Gastroesophageal sphincter (tissue), 4 donors: ENCODE data around the gene TMEM117. TPM values are rescaled to one million over a fixed set of nuclear protein-coding genes. Genes with fewer than 3 reads are reported as not detected.
"Not testable (repeated sequence)": the region's sequence is repeated elsewhere in the genome, so short reads cannot be mapped to it uniquely, and the experiment has no call there.

Experiments
- ATAC-seq: fragments of 150-250 bp; one replicate; pipeline ENCODE4 v1.9.1; 2016; ENCODE audit warnings: mild to moderate bottlenecking, moderate library complexity
- H3K27ac ChIP-seq, 4 donors: fragments of 200-600 bp; sonication (generic) in 3 of 4; 1 replicate in 3 of 4; 2 replicates in 1 of 4; pipeline ENCODE4 v1.5.1; 2016 to 2019
- H3K27me3 ChIP-seq: fragments of 200-600 bp; sonication (generic); one replicate; pipeline ENCODE4 v1.5.1; 2019
- H3K36me3 ChIP-seq, 2 donors: fragments of 200-600 bp; sonication (generic); one replicate each; pipeline ENCODE4 v1.5.1; 2019; ENCODE audit warnings: control low read depth in 1 of 2
- H3K4me1 ChIP-seq, 3 donors: fragments of 200-600 bp; sonication (generic); 1 replicate in 2 of 3; 2 replicates in 1 of 3; pipeline ENCODE4 v1.5.1; 2016 to 2019; ENCODE audit warnings: control low read depth in 2 of 3
- H3K4me3 ChIP-seq, 2 donors: fragments of 200-600 bp; sonication (generic); one replicate each; pipeline ENCODE4 v1.5.1; 2019; ENCODE audit warnings: mild to moderate bottlenecking in 1 of 2, moderate library complexity in 1 of 2
- H3K9me3 ChIP-seq, 3 donors: fragments of 200-600 bp; sonication (generic); one replicate each; pipeline ENCODE4 v1.5.1; 2017 to 2019; ENCODE audit warnings: control low read depth in 2 of 3
- CTCF ChIP-seq, 4 experiments: fragments of 200-600 bp in 2 of 4; fragments of 450-650 bp in 2 of 4; sonication (generic) in 1 of 4; IDR thresholded peaks; one replicate each; pipeline ENCODE4 v1.5.1; 2017 to 2019; ENCODE audit warnings: antibody characterized with exemption in 4 of 4, mild to moderate bottlenecking in 2 of 4, moderate library complexity in 2 of 4
- EP300 ChIP-seq: sonication (generic); formaldehyde crosslinking; IDR thresholded peaks from one replicate; pipeline ENCODE4 v1.6.1; 2017; ENCODE audit warnings: antibody characterized with exemption, mild to moderate bottlenecking
- POLR2A ChIP-seq, 2 donors: fragments of 450-650 bp; IDR thresholded peaks; one replicate each; pipeline ENCODE4 v1.6.1; 2017; ENCODE audit warnings: antibody characterized with exemption in 2 of 2, mild to moderate bottlenecking in 2 of 2, moderate library complexity in 1 of 2
- POLR2AphosphoS5 ChIP-seq: sonication (generic); formaldehyde crosslinking; IDR thresholded peaks from one replicate; pipeline ENCODE4 v1.6.1; 2017; ENCODE audit warnings: antibody characterized with exemption
- WGBS, 2 donors: methylation state at CpG; one replicate each; pipeline ENCODE4 v1.1.5; 2018; ENCODE audit warnings: low coverage in 1 of 2; 5-methylcytosine and 5-hydroxymethylcytosine counted together
- total RNA-seq, 4 donors: library from RNA; depleted of rRNA; stranded (reverse); fragments of >200 nt; gene quantifications; one replicate each; pipeline ENCODE4 v1.1.0, GENCODE V29; 2016

TMEM117 gene
- total RNA-seq, 4 donors from 2014 or later: 7.8 to 21.5 (median 12.3) TPM

GRCh38 chr12:44184499-44185206 is 348.8 kb downstream of the TMEM117 start:
- no peak for ATAC-seq
- Histone ChIP-seq H3K27me3 (no peaks in the 10 kb centered on the region), H3K9me3 (no peaks in the 10 kb centered on the region), H3K36me3 (no peaks in the 10 kb centered on the region), H3K4me1 (no peaks in the 10 kb centered on the region), H3K4me3 (no peak overlapping the region), H3K27ac (no peak overlapping the region)
- 86 to 90% methylated on average over 4 of the region's 4 CpGs for WGBS, 2 donors
- TF ChIP-seq POLR2AphosphoS5 (no peak), CTCF (IDR thresholded peaks at IDR 0.05) (no peak), EP300 (no peak), POLR2A (IDR thresholded peaks at IDR 0.05) (no peak)

- Histone ChIP-seq H3K4me3 (no peak overlapping the region), H3K4me1 (no peaks in the 10 kb centered on the region), H3K36me3 (no peaks in the 10 kb centered on the region), H3K9me3 (no peaks in the 10 kb centered on the region), H3K27me3 (no peaks in the 10 kb centered on the region), H3K27ac (no peak overlapping the region)
- TF ChIP-seq CTCF (IDR thresholded peaks at IDR 0.05): no peak
- TF ChIP-seq POLR2AphosphoS5: no peak
- TF ChIP-seq EP300: no peak
- no peak for TF ChIP-seq POLR2A (IDR thresholded peaks at IDR 0.05)
- 100% methylated on average over 1 of the region's 1 CpG for WGBS, 2 donors
- no peak for ATAC-seq
These were observed 357.4 kb downstream of the TMEM117 start for GRCh38 chr12:44193281-44193680.

- WGBS, 2 donors: 94 to 100% methylated on average over 1 of the region's 1 CpG
These were observed 359.8 kb downstream of the TMEM117 start for GRCh38 chr12:44195719-44196118.

GRCh38 chr12:44206045-44206444 is 370.2 kb downstream of the TMEM117 start:
- H3K9me3 ChIP-seq: peaks cover 0 to 7% (median 0%) of the 10 kb centered on the region in 3 donors
- H3K4me1 ChIP-seq: no peaks in the 10 kb centered on the region
- no peak overlapping the region for H3K4me3 ChIP-seq
- no peaks in the 10 kb centered on the region for H3K27me3 ChIP-seq
- H3K36me3 ChIP-seq: no peaks in the 10 kb centered on the region
- H3K27ac ChIP-seq: no peak overlapping the region
- TF ChIP-seq POLR2A (IDR thresholded peaks at IDR 0.05) (no peak), POLR2AphosphoS5 (no peak), EP300 (no peak), CTCF (IDR thresholded peaks at IDR 0.05) (no peak)
- ATAC-seq: no peak
- 92 to 100% methylated on average over 1 to 2 of the region's 5 CpGs for WGBS, 2 donors

More at GRCh38 chr12:44195719-44196118, 359.8 kb downstream of the TMEM117 start:
- not testable (repeated sequence) for H3K36me3 ChIP-seq, H3K27ac ChIP-seq, H3K9me3 ChIP-seq, H3K4me3 ChIP-seq, H3K4me1 ChIP-seq, H3K27me3 ChIP-seq, ATAC-seq

GRCh38 chr12:44217146-44217883 is 381.4 kb downstream of the TMEM117 start:
- TF ChIP-seq POLR2AphosphoS5: no peak
- TF ChIP-seq EP300: no peak
- TF ChIP-seq POLR2A (IDR thresholded peaks at IDR 0.05): no peak
- TF ChIP-seq CTCF (IDR thresholded peaks at IDR 0.05): no peak

More at GRCh38 chr12:44217146-44217883, 381.4 kb downstream of the TMEM117 start:
- Histone ChIP-seq H3K27ac (no peak overlapping the region), H3K36me3 (peaks cover 0 to 10% of the 10 kb centered on the region in 2 donors), H3K27me3 (no peaks in the 10 kb centered on the region), H3K4me3 (no peak overlapping the region), H3K9me3 (no peaks in the 10 kb centered on the region), H3K4me1 (no peaks in the 10 kb centered on the region)
- no peak for ATAC-seq
- 88 to 89% methylated on average over 3 to 4 of the region's 4 CpGs for WGBS, 2 donors
